Chondrocyte (in vitro differentiated cells): ENCODE measurements around the gene GCLC. TPM values are rescaled to one million over a fixed set of nuclear protein-coding genes. Genes with fewer than 3 reads are reported as not detected.
A peak's percentile ranks its signal among the peaks of the same experiment; 100 is the strongest.

Experiments used
- DNase-seq: peaks from one replicate; pipeline ENCODE4 v3.0.0; 2021; ENCODE audit warnings: mixed read lengths, low spot score
- H3K27ac Mint-ChIP-seq: one replicate; pipeline ENCODE4 v1.8.0; 2021; ENCODE audit warnings: mild to moderate bottlenecking, moderate library complexity, mixed read lengths; ENCODE audit not compliant: unreplicated experiment
- H3K27me3 Mint-ChIP-seq: 2 replicates; pipeline ENCODE4 v1.8.0; 2021; ENCODE audit warnings: low read depth, mixed read lengths
- H3K36me3 Mint-ChIP-seq: 2 replicates; pipeline ENCODE4 v1.8.0; 2021; ENCODE audit warnings: low read depth, mixed read lengths
- H3K4me1 Mint-ChIP-seq: 2 replicates; pipeline ENCODE4 v1.8.0; 2021; ENCODE audit warnings: low read depth, mild to moderate bottlenecking, mixed read lengths
- H3K4me3 Mint-ChIP-seq: one replicate; pipeline ENCODE4 v1.8.0; 2021; ENCODE audit warnings: mild to moderate bottlenecking, moderate library complexity, mixed read lengths; ENCODE audit not compliant: unreplicated experiment
- H3K9me3 Mint-ChIP-seq: 2 replicates; pipeline ENCODE4 v1.8.0; 2021; ENCODE audit warnings: low read depth, mixed read lengths
- CTCF ChIP-seq: fragments of 200-600 bp; sonication (generic); IDR thresholded peaks from 2 replicates; pipeline ENCODE4 v1.5.0; 2021; ENCODE audit warnings: antibody characterized with exemption, mild to moderate bottlenecking, moderate library complexity
- long read RNA-seq: library from polyadenylated mRNA; stranded (forward); transcript quantifications from one replicate; pipeline ENCODE4 v2.0.0, GENCODE V29; 2021
- total RNA-seq: library from RNA; stranded (reverse); gene quantifications from 3 replicates; pipeline ENCODE4 v1.2.1, GENCODE V29; 2021

GCLC gene
- 35.2 to 39.0 TPM (median 37.1 TPM) in 3 replicates for total RNA-seq
- long read RNA-seq, transcript GCLC-215 (16 exons, 3,785 nt) = major isoform, 20 of 21 reads
- long read RNA-seq, partial matches to known transcripts = 0 of 21 reads
- long read RNA-seq, other reads (novel, unspliced or antisense) = 1 of 21 reads

- Mint-ChIP-seq H3K9me3 (no peaks in the 10 kb centered on the region), H3K27me3 (no peaks in the 10 kb centered on the region), H3K4me3 (peak within 1 kb of the TSS; percentile 85), H3K36me3 (no peaks in the 10 kb centered on the region), H3K27ac (peak within 1 kb of the TSS; percentile 90), H3K4me1 (peaks cover 53% of the 10 kb centered on the region)
- peak; percentile 92 for TF ChIP-seq CTCF
- peak; percentile 97 for DNase-seq
Observed at GRCh38 chr6:53544470-53545308, at the start of gene GCLC. TSS of gene GCLC (minus strand) at chr6:53545101. CDS start at chr6:53544645, 456 bp downstream.

GRCh38 chr6:53594596-53594995 lies 49.7 kb upstream of the GCLC start:
- peaks cover 10% of the 10 kb centered on the region for H3K4me1 Mint-ChIP-seq
- no peak for DNase-seq
- no peak overlapping the region for H3K4me3 Mint-ChIP-seq
- peaks cover 8% of the 10 kb centered on the region for H3K9me3 Mint-ChIP-seq
- no peak for TF ChIP-seq CTCF
- no peak overlapping the region for H3K27ac Mint-ChIP-seq
- H3K27me3 Mint-ChIP-seq = peaks cover 4% of the 10 kb centered on the region
- no peaks in the 10 kb centered on the region for H3K36me3 Mint-ChIP-seq

- no peak overlapping the region for H3K4me3 Mint-ChIP-seq
- H3K4me1 Mint-ChIP-seq = peaks cover 10% of the 10 kb centered on the region
- DNase-seq = no peak
- TF ChIP-seq CTCF = no peak
- peaks cover 2% of the 10 kb centered on the region for H3K27me3 Mint-ChIP-seq
- no peaks in the 10 kb centered on the region for H3K36me3 Mint-ChIP-seq
- H3K27ac Mint-ChIP-seq = no peak overlapping the region
- H3K9me3 Mint-ChIP-seq = peaks cover 8% of the 10 kb centered on the region
Observed at GRCh38 chr6:53593001-53593488, 48.1 kb upstream of the GCLC start.

- H3K4me1 Mint-ChIP-seq = peaks cover 10% of the 10 kb centered on the region
Observed at GRCh38 chr6:53591873-53592272, 47.0 kb upstream of the GCLC start.

More at GRCh38 chr6:53591873-53592272, 47.0 kb upstream of the GCLC start:
- Mint-ChIP-seq H3K27ac (no peak overlapping the region), H3K9me3 (peaks cover 2% of the 10 kb centered on the region), H3K36me3 (no peaks in the 10 kb centered on the region), H3K4me3 (no peak overlapping the region), H3K27me3 (peaks cover 2% of the 10 kb centered on the region)
- no peak for TF ChIP-seq CTCF
- no peak for DNase-seq
